ENCODE data around the gene HAGH.

HAGH gene

GRCh38 chr16:1762196-1762878 is 64.3 kb downstream of the HAGH start:
- no peak for DNase-seq (ENCODE audit: low read depth)

DNA sequence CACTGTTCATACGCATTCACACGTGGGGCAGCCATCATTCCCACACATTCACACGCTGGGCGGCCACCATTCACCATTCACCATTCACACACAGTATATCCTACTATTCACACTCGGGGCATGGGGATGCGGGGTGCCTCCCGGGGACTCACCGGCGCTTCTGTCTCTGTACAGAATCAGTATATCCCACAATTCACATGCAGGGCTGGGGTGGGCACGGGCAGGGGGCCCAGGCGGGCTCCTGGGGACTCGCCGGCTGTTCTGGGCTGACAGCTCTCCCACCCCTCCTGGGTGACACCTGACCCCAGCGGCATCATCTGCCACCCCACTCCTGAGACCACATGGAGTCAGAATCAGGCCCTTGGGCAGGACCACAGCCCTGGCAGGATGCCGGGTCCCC is 64.9 kb downstream of the HAGH start:
- no peak for DNase-seq (ENCODE audit: low read depth)

DNA sequence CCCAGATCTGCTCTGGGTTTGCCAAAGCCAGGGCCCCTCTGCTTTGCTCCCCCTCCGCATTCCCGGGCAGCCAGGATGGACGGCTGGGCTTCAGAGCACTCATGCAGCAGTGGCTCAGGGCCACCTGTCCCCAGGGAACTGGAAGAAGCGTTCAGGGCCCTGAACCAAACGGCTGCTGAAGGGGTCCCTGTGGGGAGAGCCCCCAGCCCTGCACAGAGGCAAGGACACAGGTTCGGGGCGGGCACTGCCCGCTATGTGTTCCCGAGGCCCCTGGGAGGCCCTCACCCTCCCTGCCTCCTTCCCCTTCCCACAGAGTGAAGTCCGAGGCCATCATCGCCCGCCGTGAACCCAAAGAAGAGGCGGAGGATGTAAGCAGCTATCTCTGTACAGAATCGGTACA is 65.7 kb downstream of the HAGH start:
- DNase-seq (ENCODE audit: low read depth) = no peak

DNA sequence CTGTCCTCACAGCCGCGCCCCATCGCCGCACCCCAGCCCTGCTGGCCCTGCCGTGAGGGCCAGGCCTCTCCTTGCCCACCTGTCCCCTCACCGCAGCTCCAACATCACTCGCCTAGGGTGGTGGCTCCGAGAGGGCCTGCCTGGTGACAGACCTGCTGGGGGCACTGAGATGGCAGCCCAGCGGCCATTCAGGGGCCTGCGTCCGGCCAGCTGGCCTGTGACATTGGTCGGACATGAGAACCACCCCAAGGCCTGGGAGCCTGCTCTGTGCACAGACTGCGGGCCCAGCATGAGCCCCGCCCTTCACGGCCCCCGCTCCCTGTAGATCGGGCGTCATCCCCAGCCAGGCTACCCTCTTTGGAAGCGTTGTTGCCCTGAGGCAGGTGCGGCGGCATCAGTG is 67.1 kb downstream of the HAGH start:
- DNase-seq (ENCODE audit: low read depth) = no peak

DNA sequence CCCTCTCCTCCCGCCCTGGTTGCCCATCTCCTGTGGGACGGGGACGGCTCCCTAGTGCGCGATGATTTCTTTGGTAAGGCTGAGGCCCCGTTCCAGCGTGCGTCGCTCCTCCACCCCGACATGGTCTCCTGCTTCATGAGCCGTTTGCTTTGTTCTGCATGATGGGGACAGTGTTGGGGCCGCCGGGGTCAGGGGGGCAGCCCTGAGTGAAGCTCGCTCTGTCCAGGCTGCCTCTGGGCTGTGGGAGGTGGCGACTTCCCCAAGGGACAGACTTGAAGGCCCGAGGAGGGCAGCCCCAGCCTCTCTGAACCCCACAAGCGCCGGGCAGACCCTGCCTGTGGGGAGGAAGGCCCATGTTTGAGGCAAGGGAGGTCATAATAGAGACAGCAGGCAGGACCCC is 67.7 kb downstream of the HAGH start:
- no peak for DNase-seq (ENCODE audit: low read depth)

DNA sequence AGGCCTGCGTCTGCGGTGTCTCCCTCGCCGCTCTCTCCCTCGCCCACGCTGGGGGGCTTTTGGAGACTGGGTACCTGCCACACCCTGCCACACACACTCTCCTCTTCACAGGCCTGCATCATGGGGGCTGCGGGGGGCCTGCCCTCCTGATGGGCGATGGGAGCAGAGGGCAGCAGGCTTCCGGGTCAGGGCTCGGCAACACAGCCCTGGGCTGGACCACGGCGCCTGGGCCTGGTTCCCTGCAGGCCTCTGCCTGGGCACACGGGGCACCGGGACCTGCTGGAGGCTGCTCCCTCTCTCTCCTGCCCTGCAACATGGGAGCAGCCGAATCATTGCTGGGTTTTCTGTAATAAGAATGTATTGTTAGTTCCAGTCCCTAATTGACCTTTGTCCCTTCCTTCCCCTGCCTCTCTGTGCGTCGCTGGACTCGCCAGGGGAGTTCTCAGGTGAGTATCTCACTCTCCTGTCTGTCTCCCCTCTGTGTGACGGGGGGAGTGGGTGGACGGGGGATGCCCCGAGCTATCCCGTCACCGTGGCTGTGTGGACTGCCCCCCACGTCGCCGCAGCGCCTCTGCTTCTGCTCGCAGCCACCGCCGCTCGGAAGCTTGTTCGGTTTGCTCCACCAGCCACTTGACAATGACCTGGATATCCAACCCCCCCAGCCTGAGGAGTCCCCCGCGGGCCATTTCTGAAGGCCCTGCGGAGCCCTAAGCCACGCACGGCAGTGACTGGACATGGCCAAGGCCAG is 68.7 kb downstream of the HAGH start:
- DNase-seq (ENCODE audit: low read depth) = no peak
